ENCODE data around the gene MAPT. TPM values are rescaled to one million over a fixed set of nuclear protein-coding genes. Genes with fewer than 3 reads are reported as not detected.

Gene MAPT
- total RNA-seq: under 0.01 and 0.13 TPM in 2 replicates

GRCh38 chr17:45894022-45894784 is at the start of gene MAPT:
TSS of gene MAPT (plus strand) at chr17:45894554. CDS start at chr17:45962338, 67,784 bp downstream.

DNA sequence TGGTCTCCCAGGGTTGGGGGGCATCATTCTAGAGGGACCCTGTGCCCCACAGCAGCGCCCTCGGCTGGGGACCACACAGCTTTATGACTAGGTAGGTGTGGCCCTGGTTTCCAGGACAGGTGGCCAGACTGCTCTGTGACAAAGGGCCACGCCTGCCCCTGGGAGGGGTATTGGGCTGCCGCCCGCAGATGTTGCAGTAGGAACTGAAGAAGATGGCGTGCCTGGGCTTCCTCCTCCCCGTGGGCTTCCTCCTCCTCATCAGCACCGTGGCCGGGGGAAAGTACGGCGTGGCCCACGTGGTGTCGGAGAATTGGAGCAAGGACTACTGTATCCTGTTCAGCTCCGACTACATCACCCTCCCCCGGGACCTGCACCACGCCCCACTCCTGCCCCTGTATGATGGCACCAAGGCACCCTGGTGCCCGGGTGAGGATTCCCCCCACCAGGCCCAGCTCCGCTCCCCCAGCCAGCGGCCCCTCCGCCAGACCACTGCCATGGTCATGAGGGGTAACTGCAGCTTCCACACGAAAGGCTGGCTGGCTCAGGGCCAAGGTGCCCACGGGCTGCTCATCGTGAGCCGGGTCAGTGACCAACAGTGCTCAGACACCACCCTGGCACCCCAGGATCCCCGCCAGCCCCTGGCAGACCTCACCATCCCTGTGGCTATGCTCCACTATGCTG is 49.5 kb upstream of the MAPT start, which contains the start of gene SPPL2C:
TSS of gene SPPL2C (plus strand) at position 187 of the 681 bp plus-strand sequence. CDS start at position 213, 26 bp downstream.

GRCh38 chr17:45998987-45999899 is 104.9 kb downstream of the MAPT start, which contains the start of gene STH:
TSS of gene STH (plus strand) at chr17:45999250. CDS start at chr17:45999280, 30 bp downstream.

Other genes with a start within 250 kb of the MAPT start
- gene CRHR1, start 110.2 kb upstream of the MAPT start, total RNA-seq: not detected in 2 replicates
- not detected in 2 replicates for gene SPPL2C, start 49.7 kb upstream of the MAPT start, total RNA-seq
- gene STH, start 104.7 kb downstream of the MAPT start, total RNA-seq: not detected in 2 replicates